Hepatocyte (in vitro differentiated cells): Measurements from ENCODE around the gene ZMYND19.

Experiments used
- CTCF ChIP-seq: fragments of 200-600 bp; sonication (generic); IDR thresholded peaks from 2 replicates; pipeline ENCODE4 v1.5.1; 2016; ENCODE audit warnings: antibody characterized with exemption, mild to moderate bottlenecking; ENCODE audit not compliant: poor library complexity
- EZH2 ChIP-seq: fragments of 200-600 bp; sonication (generic); IDR thresholded peaks from 2 replicates; pipeline ENCODE4 v1.6.1; 2016; ENCODE audit warnings: antibody characterized with exemption, mild to moderate bottlenecking, borderline replicate concordance

GRCh38 chr9:137613738-137614523 is 23.6 kb upstream of the ZMYND19 start:
- no peak for TF ChIP-seq CTCF
- TF ChIP-seq EZH2, result no peak
